Fibroblast of peridontal ligament (primary cell): Measurements from ENCODE around the gene SLN.

Experiments
- DNase-seq: peaks from one replicate; pipeline ENCODE4 v3.0.0-alpha.2; 2010; ENCODE audit errors: extremely low read depth

Gene SLN

GRCh38 chr11:107683807-107684206, 28.0 kb downstream of the SLN start:
- no peak for DNase-seq

- DNase-seq = no peak
Observed at GRCh38 chr11:107683061-107683460, 28.8 kb downstream of the SLN start.

GRCh38 chr11:107682572-107682971, 29.3 kb downstream of the SLN start:
- no peak for DNase-seq

GRCh38 chr11:107682171-107682570, 29.7 kb downstream of the SLN start:
- DNase-seq = no peak

- no peak for DNase-seq
Observed at GRCh38 chr11:107679255-107680024, 32.4 kb downstream of the SLN start.

GRCh38 chr11:107678632-107678971, 33.3 kb downstream of the SLN start:
- DNase-seq = no peak

- DNase-seq = no peak
Observed at GRCh38 chr11:107677924-107678631, 33.8 kb downstream of the SLN start.

- no peak for DNase-seq
Observed at GRCh38 chr11:107676336-107677057, 35.4 kb downstream of the SLN start.

- no peak for DNase-seq
Observed at GRCh38 chr11:107675902-107676301, 36.0 kb downstream of the SLN start.

- no peak for DNase-seq
Observed at GRCh38 chr11:107669893-107670601, 41.8 kb downstream of the SLN start.

- DNase-seq = no peak
Observed at GRCh38 chr11:107669191-107669740, 42.6 kb downstream of the SLN start.

- no peak for DNase-seq
Observed at GRCh38 chr11:107666911-107667613, 44.8 kb downstream of the SLN start.

GRCh38 chr11:107665018-107665417, 46.8 kb downstream of the SLN start:
- DNase-seq = no peak

GRCh38 chr11:107661656-107662055, 50.2 kb downstream of the SLN start:
- DNase-seq = no peak

- no peak for DNase-seq
Observed at GRCh38 chr11:107660066-107660465, 51.8 kb downstream of the SLN start.

GRCh38 chr11:107659310-107659709, 52.5 kb downstream of the SLN start:
- no peak for DNase-seq
